GM19324 (cell line): ENCODE measurements around the gene FASTK.

ENCODE experiments used
- ATAC-seq: cut with Tn5 transposase; IDR thresholded peaks from one replicate; pipeline ENCODE4 v1.9.1; 2021; ENCODE audit warnings: mild to moderate bottlenecking, moderate library complexity; ENCODE audit not compliant: unreplicated experiment, low FRiP score

FASTK gene, protein sequence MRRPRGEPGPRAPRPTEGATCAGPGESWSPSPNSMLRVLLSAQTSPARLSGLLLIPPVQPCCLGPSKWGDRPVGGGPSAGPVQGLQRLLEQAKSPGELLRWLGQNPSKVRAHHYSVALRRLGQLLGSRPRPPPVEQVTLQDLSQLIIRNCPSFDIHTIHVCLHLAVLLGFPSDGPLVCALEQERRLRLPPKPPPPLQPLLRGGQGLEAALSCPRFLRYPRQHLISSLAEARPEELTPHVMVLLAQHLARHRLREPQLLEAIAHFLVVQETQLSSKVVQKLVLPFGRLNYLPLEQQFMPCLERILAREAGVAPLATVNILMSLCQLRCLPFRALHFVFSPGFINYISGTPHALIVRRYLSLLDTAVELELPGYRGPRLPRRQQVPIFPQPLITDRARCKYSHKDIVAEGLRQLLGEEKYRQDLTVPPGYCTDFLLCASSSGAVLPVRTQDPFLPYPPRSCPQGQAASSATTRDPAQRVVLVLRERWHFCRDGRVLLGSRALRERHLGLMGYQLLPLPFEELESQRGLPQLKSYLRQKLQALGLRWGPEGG

DNA sequence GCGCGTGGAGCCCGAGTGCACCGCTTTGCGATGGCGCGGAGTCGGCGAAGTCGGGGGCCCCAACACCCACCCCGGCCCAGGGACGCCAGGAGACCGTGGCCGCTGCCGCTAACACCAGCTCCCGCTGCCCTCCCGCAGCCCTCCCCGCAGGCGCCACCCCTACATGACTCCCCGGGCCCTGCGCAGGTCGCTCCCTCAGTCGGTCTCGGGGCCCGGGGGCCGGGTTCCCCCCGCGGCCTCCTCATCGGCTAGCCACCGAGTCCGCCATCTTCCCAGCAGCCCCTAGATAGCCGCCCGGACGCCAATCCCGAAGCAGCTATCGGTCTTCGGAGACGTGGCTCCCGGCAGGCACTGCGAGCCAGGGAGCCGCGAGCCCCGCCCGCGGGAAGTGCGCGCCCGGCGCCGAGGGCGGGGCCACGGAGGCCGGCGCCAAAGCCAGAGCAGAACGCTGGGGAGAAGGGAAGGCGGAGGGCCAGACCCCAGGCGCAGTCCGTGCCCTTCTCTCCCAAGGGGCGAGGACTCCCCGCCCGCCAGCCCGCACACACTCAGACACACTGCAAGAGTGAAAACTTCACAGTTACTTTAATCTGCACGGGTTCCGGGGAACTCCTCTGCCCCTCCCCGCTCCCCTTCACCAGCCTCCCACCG is at the start of gene FASTK:
TSS of gene FASTK (minus strand) at position 288 of the 648 bp plus-strand sequence. CDS start at position 245, 43 bp downstream.
- peak; percentile 79 for ATAC-seq

DNA sequence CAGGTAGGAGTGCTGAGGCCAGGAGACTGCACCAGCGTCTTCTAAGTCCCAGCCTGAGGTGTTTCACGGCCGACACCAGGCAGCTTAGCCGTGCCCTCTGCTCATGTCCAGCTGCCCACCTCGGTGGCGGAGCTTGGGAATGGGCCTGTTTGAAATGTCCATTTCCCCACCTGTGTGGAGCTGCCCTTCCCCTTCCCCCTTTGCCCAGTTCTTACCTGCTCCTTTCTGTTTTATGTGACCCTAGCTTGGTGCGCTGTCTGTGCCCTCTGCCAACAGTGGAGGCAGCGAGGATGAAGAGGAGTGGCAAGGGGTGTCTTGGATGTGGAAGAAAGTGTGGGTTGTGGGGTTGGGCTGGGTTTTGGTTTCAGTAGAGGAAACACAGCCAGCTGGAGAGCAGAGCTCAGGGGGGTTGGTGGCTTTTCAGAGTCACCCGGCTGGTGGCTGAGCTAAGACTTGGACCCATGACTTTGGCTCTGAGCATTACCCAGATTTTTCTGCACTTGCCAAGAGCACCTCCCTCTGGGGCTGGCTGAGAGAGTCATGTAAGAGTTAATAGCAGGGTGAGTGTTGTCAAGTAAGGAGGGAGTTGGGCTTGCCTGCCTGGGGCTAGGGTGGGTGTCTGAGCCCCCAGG is 49.5 kb upstream of the FASTK start:
- no peak for ATAC-seq

DNA sequence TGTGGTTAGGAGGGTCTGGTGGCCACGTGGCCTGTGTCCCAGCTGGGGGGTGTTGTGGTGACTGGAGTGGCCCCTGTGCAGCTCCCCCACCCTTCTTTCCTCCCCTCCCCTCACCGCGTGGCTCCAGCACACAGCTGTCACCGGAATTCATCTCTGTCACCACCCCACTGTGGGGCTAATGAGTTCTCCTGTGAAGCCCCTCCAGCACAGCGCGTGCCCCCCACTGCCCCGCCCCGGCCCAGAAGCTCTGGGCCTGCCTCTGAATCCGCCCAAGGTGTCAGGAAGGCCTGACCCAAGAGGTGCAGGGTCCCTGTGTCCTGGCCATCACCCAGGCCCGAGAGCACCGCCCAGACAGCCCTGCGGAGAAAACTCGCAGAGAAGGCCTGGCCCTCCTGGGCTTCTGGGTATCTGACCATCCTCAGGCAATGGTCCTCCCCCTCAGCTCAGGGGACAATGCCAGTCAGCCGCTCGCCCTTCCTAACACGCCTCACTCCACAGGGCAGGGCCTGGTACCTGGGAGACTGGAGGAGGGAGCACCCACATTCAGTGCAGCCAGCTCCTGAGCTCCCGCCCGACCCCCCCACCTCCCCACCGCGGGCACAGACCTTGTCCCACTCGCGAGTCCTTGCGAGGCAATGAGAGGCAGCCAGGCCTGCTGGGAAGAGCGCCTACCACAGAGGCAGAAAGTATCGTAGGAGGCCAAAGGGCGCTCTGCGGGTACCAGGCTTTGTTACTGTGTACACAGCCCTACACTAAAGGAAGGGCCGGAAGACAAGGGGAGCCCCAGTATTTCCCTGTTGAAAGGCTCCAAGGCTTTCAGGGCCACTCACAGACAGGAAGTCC is 48.7 kb upstream of the FASTK start:
- no peak for ATAC-seq

GRCh38 chr7:151128716-151129115 is 48.1 kb upstream of the FASTK start:
- no peak for ATAC-seq

- ATAC-seq: no peak
Observed at GRCh38 chr7:151128144-151128543, 47.5 kb upstream of the FASTK start.

GRCh38 chr7:151126491-151127137 is 46.0 kb upstream of the FASTK start:
- ATAC-seq: no peak

GRCh38 chr7:151125846-151126481 is 45.4 kb upstream of the FASTK start:
- no peak for ATAC-seq

DNA sequence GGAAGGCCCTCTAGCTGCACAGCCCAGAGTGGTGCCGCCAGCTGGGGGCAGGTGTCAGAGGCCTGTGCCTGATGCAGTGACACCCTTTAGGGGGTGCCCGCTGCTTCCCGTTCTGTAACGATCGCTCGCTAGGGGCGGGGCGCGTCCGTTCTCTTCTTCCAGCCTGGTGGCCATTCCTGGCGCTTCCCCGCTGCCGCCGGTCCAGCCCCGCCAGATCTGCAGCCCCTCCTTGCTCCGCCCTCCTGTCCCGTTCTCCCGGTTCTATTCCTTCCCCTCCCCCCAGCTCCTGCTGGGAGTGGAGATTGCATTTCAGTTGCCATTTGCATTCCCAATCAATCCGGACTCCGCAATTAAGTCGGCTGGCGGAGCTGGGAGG is 44.8 kb upstream of the FASTK start:
- no peak for ATAC-seq

GRCh38 chr7:151124899-151125399 is 44.3 kb upstream of the FASTK start:
- ATAC-seq: no peak

- ATAC-seq: no peak
Observed at GRCh38 chr7:151124481-151124880, 43.9 kb upstream of the FASTK start.

DNA sequence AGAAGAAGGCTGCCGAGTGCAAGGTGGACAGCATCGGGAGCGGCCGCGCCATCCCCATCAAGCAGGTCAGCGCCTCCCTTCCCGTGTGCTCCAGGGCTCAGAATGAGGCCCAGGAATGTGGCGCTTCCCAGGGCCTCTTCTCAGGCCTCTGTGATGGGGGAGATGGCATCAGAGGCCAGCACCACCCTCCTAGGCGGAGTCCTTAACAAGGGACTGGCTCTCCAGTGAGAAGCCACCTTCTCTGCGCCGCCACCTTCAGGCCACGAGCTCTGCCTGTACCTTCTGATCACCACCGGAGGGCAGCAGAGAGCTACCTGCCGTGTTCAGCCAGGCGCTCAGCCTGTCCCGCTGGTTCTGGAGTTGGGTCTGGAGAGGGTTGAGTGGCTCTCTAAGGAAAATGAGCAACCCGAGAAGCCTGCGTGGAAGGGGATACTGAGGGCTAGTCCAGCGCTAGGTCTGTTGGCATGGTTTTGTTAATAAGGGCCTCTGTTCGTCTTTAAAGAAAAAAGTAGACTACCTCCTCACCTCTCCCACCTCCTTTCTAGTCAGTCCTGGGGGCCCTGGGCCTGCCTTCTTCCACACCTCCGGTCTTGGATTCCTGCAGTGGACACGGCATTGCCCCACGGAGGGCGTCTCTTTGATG is 43.3 kb upstream of the FASTK start:
- ATAC-seq: peak; percentile 72

DNA sequence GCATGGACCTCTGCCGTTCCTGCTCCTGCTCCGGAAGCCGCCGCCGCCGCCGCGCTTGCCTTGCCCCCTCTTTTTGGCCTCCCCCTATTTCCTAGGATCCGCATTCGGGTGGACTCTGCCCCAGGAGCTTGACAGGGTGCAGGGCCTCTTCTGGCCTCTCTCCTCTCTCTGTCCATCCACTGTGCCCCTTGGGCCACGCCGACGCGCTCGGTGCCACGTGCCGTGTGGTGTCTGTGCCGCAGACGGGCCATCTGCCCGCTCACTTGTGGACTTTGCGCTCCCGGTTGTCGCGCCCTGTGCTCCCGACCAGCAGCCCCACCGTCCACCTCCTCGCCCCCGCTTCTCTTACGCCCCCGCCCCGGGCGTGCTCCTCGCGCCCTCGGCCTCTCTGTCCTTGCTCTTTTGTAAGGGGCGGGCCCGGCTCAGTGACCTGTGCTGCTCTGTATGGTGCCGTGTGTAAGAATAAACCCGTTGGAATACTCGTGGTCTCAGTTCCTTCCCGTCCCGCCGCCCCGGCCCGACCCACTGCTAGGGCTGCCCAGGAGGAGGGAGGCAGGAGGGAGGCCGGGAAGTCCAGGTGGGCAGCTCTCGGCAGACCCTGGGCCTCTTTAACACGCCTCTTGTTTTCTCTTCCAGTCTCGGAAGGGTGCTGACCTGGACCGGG is 42.7 kb upstream of the FASTK start:
- ATAC-seq: no peak

- ATAC-seq: no peak
Observed at GRCh38 chr7:151122796-151123157, 42.2 kb upstream of the FASTK start.

DNA sequence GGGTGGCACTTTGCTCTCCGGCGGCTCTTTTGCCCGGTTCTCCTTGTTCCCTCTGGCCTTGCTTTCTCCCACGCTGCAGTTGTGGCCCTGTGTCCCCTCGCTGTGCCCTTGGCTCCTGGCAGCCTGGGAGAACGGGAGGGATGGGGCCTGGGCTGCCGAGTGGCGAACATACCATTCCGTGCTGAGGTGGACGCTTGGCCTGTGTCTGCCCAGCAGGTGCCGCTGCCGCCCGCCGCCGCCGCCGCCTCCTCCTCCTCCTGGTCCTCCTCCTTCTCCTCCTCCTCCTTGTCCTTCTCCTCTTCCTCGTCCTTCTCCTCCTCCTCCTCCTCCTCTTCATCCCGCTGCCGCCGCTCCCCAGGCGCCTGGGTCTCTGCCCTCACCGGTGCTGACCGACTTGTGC is 41.7 kb upstream of the FASTK start:
- ATAC-seq: no peak

DNA sequence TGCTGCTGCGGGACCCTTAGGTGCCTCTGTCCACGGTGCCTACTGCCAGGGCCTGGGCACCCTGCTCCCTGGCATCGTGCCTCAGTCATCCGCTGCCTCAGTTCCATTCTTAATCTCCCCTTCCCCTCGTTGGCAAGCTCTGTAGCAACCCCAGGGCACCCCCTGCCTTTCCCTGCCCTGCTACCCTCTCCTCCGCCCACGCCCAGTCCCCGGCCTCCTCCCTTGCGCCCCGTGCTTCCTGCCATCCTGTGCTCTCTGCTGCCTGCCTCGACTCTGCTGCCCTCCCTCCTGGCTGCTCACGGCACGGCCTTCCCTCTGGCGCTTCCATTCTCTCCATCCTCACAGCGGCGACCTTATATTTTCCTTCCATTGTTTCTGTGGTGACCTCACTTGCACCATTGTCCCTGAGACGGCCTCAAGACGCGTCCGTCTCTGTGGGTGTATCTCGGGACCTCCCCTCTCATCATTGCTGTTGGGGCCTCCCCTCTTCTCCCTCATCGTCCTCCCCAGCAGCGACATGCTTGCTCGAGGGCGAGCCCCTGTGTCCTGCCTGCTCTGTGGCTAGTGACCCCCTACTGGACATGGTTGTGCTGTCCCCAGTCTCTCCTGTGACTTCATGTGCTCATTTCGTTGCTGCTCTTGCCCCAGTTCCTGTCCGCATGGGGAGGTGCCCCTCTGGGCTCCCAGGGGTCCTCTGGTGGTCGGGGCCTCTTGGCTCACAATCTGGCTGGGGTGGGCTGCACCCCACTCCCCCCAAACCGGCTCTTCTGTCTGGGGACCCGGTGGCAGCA is 41.0 kb upstream of the FASTK start:
- no peak for ATAC-seq

GRCh38 chr7:151120896-151121295 is 40.3 kb upstream of the FASTK start:
- ATAC-seq: no peak

- ATAC-seq: no peak
Observed at GRCh38 chr7:151119902-151120301, 39.3 kb upstream of the FASTK start.

GRCh38 chr7:151119055-151119415 is 38.4 kb upstream of the FASTK start:
- no peak for ATAC-seq
